GM12865 (cell line): ENCODE measurements around the gene CSMD2.

Experiments used
- DNase-seq: peaks from one replicate; pipeline ENCODE4 v3.0.0; 2010; ENCODE audit warnings: low read depth
- H3K4me3 ChIP-seq: 2 replicates; pipeline ENCODE4 v1.5.1; 2011; ENCODE audit warnings: mild to moderate bottlenecking, low read depth, low read length, control low read depth
- TF ChIP-seq, protein P1 (sequence below): IDR thresholded peaks from 2 replicates; pipeline ENCODE4 v1.5.1; 2011; ENCODE audit warnings: low read length, control low read depth, low read depth, inconsistent platforms; ENCODE audit not compliant: insufficient read depth; ENCODE audit errors: missing control alignments

CSMD2 gene

DNA sequence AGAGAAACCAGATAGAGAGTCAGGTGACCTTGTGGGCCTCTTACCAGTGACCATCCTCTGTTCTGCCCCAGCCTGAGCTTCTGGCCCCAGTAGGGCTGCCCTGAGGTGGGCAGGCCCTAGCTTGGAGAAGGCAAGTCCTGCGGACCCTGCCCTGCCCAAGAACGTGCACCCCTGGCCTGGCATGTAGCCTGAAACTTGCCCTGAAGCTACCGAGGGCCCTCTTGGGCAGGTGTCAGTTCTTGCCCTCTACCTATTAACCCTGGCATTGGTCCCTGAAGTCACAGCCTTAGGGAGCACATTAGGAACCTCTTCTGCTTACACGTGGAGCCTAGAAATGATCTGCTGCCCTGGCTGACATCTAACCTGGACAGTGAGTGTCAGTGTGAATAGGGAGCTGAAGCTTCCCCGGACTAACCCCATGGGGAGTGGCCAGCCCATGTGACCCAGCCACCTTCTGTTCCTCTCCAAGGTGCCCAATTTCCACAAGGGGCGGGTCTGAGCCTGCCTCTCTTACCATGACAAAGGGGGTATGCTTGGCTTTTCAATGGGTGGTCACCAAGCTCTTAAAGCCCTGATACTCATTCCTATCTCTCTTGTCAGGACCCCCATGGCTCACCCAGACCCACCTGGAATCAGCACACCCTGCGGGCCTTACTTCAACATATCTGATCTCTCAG lies 529.6 kb downstream of the CSMD2 start:
- TF ChIP-seq, protein P1, sequence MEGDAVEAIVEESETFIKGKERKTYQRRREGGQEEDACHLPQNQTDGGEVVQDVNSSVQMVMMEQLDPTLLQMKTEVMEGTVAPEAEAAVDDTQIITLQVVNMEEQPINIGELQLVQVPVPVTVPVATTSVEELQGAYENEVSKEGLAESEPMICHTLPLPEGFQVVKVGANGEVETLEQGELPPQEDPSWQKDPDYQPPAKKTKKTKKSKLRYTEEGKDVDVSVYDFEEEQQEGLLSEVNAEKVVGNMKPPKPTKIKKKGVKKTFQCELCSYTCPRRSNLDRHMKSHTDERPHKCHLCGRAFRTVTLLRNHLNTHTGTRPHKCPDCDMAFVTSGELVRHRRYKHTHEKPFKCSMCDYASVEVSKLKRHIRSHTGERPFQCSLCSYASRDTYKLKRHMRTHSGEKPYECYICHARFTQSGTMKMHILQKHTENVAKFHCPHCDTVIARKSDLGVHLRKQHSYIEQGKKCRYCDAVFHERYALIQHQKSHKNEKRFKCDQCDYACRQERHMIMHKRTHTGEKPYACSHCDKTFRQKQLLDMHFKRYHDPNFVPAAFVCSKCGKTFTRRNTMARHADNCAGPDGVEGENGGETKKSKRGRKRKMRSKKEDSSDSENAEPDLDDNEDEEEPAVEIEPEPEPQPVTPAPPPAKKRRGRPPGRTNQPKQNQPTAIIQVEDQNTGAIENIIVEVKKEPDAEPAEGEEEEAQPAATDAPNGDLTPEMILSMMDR = no peak
- no peak for DNase-seq
- H3K4me3 ChIP-seq = no peak overlapping the region

DNA sequence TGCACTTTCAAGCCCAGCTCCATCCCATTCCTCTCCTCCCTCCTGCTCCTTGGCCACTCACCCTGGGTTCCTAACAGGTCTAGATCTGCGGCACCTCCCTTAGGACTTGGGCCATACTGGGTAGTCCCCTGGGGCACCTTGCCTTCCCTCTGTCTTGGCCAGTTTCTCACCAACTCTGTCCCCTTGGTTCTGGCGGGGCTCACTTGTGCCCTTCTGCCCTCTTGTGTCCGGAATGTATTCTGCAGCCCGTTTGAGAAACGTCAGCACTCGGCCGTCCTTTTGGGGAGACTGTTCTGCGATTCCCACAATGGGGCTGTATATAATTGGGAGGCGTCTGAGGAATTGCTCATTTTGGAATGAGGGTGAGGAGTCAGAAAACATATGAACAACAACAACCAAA lies 530.2 kb downstream of the CSMD2 start:
- H3K4me3 ChIP-seq = no peak overlapping the region
- TF ChIP-seq, protein P1 = peak; percentile 66
- DNase-seq = peak; percentile 41

DNA sequence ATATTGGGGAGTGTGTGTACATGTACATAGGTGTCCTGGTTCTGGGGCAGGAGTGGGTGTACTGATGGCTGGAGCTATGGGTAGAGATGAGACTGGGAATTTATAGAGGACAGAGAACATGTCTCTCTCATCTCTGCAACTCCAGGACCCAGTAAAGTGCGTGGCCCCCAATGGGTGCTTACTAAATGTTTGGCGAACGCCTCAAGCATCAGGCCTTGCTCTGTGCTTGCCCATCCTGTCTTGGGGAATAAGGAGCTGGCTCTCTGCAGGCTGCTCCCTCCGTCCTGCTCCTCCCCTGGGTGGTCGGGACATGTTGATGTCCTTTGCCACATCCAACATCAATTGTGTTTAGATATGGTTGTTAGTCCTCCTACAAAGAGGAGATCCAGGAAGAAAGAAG lies 530.9 kb downstream of the CSMD2 start:
- no peak overlapping the region for H3K4me3 ChIP-seq
- TF ChIP-seq, protein P1 = no peak
- no peak for DNase-seq

DNA sequence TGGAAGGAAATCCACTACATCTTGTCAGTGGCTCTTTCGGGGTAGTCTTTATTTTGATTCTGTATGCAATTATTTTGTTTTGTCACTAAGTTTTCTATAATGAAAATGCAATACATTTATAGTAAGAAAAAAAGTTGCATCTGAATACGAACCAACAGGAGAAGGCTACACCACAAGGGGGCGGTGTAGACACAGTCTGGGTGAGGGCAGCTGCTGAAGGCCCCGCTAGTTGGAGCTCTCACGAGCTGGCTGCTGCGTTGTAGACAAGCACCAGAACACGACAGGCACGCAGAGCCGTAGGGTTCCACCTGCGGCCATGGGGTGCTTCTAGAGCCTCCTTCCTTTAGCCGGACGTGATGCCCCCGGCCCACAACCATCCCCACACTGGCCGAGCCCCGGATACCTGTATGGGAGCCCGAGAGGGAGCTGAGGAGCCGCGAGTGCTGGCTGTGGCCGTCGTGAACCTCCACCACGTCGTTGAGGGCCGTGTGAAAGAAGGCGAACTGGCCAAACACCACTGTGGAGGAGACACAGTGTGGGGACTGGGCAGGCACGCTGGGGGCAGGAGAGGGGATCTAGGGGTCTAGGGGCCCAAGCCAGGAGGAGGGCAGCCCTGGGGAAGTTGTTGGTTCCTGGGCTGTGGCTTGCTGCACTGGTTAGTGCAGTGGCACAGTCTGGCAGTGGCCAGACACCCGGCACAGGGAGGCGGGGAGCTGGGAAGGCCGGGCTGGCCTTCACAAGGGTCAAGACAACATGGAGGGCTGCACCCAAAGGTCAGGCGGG lies 531.8 kb downstream of the CSMD2 start:
- peak; percentile 88 for DNase-seq

DNA sequence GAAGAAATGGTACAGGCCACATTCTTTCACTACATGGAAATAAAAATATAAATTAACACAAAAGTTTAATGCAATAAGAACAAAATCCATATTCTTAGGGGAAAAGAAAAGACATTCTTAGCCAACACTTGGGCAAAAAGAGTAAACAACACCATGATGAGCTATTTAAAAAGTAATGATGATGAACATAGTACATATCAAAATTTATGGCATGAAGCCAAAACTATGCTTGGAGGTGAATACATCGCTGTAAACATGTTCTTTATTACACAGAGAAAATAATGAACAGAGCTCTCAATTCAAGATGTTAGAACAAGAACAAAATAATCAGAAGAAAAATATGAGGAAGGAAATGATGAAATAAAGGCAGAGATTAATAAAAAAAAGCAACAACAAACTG lies 534.3 kb downstream of the CSMD2 start:
- TF ChIP-seq, protein P1 = no peak
- DNase-seq = no peak

More for the DNA sequence above, 531.8 kb downstream of the CSMD2 start:
- H3K4me3 ChIP-seq = no peak overlapping the region
- TF ChIP-seq, protein P1 = peak; percentile 98

DNA sequence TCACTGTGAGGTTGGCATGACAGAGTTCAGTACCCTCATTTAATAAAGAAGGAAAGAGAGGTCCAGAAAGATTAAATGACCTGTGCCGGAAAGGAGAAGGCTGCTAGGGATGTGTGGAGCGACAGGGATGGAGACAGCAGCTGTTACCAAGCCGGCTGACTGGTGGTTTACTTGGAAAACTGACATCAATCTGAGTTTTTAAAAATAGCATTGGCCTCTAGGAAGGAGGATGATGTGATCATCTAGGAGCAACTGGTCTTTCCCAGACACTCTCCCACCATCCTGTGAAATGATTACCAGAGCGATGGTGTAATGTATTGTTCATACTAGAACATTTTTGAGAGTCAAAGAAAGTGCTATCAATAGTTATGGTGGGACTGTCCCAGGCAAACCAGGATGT lies 538.2 kb downstream of the CSMD2 start:
- TF ChIP-seq, protein P1 = no peak
- H3K4me3 ChIP-seq = no peak overlapping the region
- no peak for DNase-seq

More for the DNA sequence above, 534.3 kb downstream of the CSMD2 start:
- H3K4me3 ChIP-seq = no peak overlapping the region
